ENCODE results near the gene ADAM8.

GRCh38 chr10:133294189-133294588 is 17.5 kb upstream of the ADAM8 start:
- TF ChIP-seq, protein P1, sequence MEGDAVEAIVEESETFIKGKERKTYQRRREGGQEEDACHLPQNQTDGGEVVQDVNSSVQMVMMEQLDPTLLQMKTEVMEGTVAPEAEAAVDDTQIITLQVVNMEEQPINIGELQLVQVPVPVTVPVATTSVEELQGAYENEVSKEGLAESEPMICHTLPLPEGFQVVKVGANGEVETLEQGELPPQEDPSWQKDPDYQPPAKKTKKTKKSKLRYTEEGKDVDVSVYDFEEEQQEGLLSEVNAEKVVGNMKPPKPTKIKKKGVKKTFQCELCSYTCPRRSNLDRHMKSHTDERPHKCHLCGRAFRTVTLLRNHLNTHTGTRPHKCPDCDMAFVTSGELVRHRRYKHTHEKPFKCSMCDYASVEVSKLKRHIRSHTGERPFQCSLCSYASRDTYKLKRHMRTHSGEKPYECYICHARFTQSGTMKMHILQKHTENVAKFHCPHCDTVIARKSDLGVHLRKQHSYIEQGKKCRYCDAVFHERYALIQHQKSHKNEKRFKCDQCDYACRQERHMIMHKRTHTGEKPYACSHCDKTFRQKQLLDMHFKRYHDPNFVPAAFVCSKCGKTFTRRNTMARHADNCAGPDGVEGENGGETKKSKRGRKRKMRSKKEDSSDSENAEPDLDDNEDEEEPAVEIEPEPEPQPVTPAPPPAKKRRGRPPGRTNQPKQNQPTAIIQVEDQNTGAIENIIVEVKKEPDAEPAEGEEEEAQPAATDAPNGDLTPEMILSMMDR (IDR thresholded peaks at IDR 0.05): no peak
- TF ChIP-seq SIN3A (IDR thresholded peaks at IDR 0.05; ENCODE audit: borderline replicate concordance, insufficient read depth, low read depth, low read length) (no peak), TCF7L2 (IDR thresholded peaks at IDR 0.05; ENCODE audit: low read depth, low read length) (no peak), POLR2AphosphoS5 (IDR thresholded peaks at IDR 0.05; ENCODE audit: low read depth, low read length) (no peak)
